LNCAP (cell line): ENCODE measurements around the gene TP53BP2.

Experiments
- CTCF ChIP-seq: fragments of 450-650 bp; IDR thresholded peaks from 2 replicates; pipeline ENCODE4 v1.5.1; 2017; ENCODE audit warnings: mild to moderate bottlenecking

The TP53BP2 gene

GRCh38 chr1:223876590-223876989 is 30.8 kb upstream of the TP53BP2 start:
- TF ChIP-seq CTCF: no peak

GRCh38 chr1:223873044-223873443 is 27.3 kb upstream of the TP53BP2 start:
- no peak for TF ChIP-seq CTCF

DNA sequence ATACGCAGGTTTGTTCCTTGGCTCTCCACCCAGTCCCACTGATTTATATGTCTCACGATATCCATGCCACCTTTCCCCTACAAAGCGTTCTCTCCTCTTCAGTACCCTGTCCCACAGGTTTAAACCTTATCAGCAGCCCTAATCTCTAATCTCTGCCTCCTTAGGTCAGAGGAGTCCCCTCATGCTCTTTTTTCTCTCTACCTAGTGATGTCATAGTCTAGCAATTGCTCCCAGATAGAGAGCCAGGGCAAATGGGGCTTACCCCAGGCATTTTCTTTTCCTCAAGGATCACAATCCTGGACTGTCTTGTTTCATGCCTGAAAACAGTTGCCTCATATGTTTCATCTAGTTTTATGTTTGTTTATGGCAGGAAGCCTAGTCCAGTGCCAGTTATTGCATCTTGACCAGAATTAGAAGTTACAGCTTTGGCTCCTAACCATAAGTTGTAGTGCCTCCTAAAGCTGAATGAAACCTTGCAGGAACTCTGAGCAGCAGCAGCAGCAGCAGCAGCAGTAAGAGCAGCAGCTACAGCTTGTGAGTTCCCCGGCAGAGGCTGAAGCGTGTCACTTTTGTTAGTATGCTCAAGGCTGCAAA is 26.7 kb upstream of the TP53BP2 start:
- TF ChIP-seq CTCF: no peak

GRCh38 chr1:223870617-223871574 is 25.1 kb upstream of the TP53BP2 start:
- no peak for TF ChIP-seq CTCF

- no peak for TF ChIP-seq CTCF
Observed at GRCh38 chr1:223864084-223864483, 18.3 kb upstream of the TP53BP2 start.

DNA sequence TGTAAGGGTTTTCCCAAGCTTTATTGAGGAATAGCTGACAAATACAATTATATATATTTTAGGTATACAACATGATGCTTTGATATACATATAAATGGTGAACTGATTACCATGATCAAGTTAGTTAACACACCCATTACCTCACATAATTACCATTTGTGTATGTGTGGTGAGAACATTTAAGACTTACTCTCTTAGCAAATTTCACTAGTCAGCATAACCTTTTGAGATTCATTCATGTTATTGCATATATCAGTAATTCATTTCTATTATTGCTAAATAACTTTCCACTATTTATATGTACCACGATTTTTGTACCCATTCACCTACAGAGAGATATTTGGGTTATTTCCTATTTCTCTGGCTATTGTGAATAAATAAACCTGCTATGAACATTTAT is 16.2 kb upstream of the TP53BP2 start:
- TF ChIP-seq CTCF: no peak

DNA sequence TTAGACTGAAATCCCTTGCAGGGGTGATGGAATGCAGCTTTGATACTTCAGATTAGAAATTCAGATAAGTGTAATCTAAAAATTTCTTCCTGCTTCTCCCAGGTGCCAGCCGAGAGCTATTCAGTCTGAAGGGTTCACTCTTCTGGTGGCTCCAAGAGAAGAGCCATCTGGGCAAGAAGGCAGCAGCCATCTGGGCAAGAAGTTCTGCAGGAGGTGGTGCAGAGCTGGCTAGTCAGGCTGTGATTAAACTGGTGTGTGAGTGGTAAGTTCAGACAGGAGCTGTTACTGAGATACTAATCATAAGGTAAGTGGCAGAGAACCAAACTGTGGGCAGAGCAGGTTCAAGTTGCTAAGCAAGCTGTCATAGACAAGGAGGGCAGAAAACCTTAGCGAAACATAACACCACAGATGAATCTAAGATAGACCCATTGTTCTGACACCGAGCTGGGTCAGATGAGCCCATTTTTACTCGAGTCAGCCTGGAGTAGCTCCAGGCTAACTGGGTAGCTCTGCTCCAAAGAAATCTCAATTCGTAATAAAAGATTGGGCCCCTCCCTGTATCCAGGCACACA is 14.4 kb upstream of the TP53BP2 start:
- TF ChIP-seq CTCF: no peak
